Psoas muscle (tissue), 8 donors: Measurements from ENCODE around the gene CISD3. TPM values are rescaled to one million over a fixed set of nuclear protein-coding genes. Genes with fewer than 3 reads are reported as not detected.

Source experiments
- ATAC-seq, 4 donors: fragments of 200-7000 bp; cut with Tn5 transposase; one replicate each; pipeline ENCODE4 v1.9.1; 2020; ENCODE audit warnings: moderate library complexity in 3 of 4, mild to moderate bottlenecking in 2 of 4
- DNase-seq, 2 donors: peaks; one replicate each; pipeline ENCODE4 v3.0.0-alpha.2; 2020
- H3K27ac ChIP-seq: fragments of 200-600 bp; one replicate; pipeline ENCODE4 v1.8.0; 2022
- H3K27me3 ChIP-seq, 3 donors: fragments of 200-600 bp in 1 of 3; one replicate each; pipeline versions ENCODE4 v1.6.1 to v1.8.0; 2013 to 2022; ENCODE audit warnings: low read length in 2 of 3, mild to moderate bottlenecking in 2 of 3, moderate library complexity in 1 of 3; ENCODE audit not compliant: insufficient read depth in 3 of 3
- H3K36me3 ChIP-seq, 2 donors: fragments of 200-600 bp in 1 of 2; one replicate each; pipeline versions ENCODE4 v1.6.1 to v1.8.0; 2013 to 2022; ENCODE audit warnings: low read depth in 1 of 2, mild to moderate bottlenecking in 1 of 2, moderate library complexity in 1 of 2; ENCODE audit not compliant: insufficient read depth in 1 of 2
- H3K4me1 ChIP-seq: fragments of 200-600 bp; one replicate; pipeline ENCODE4 v1.8.0; 2022
- H3K4me3 ChIP-seq: fragments of 200-600 bp; one replicate; pipeline ENCODE4 v1.8.0; 2022; ENCODE audit warnings: mild to moderate bottlenecking
- H3K9me3 ChIP-seq: fragments of 200-600 bp; one replicate; pipeline ENCODE4 v1.8.0; 2022
- WGBS, 3 donors: extraction: QIAGEN DNeasy Blood & Tissue Kit; methylation state at CpG; one replicate each; pipeline versions ENCODE4 v1.1.6 to v1.1.7; 2013; 5-methylcytosine and 5-hydroxymethylcytosine counted together
- intact Hi-C, 2 donors: fragments of 100-400 bp; cut with DNase I; formaldehyde crosslinking; loops; one replicate each; pipeline versions ENCODE4 v1.11.0 to v1.14.2; 2022
- polyA plus RNA-seq, 3 donors: library from polyadenylated mRNA; stranded (reverse); fragments of 200-250 nt; gene quantifications; one replicate each; pipeline ENCODE4 v1.2.3, GENCODE V29; 2013
- total RNA-seq, 4 donors: library from RNA; stranded (reverse); fragmentation: NEBNext Ultra II Directional in 2 of 4; extraction: Animal tissue kit (Norgen Biotek cat#: 25700) in 2 of 4; gene quantifications; one replicate each; pipeline versions ENCODE4 v1.2.1 to v1.2.4, GENCODE V29; 2021 to 2023
- TF ChIP-seq, protein P1 (sequence below): fragments of 200-600 bp; IDR thresholded peaks from one replicate; pipeline ENCODE4 v1.8.0; 2022; ENCODE audit warnings: antibody characterized with exemption
- donor health status: healthy with polysubstance abuse.
- donor health status: DM: no; HTN: no; CAD: no; lungs with moderate emphysema.
- donor health status: Bipolar disorder and iron deficiency.
- donor health status: healthy.
- donor health status: DM: yes; HTN: yes; CAD: no.
- donor health status: DM: no; HTN: no; CAD: no.
- donor health status: DM: no; HTN: no; CAD: no.
- donor health status: DM: yes; HTN: yes; CAD: no.

Gene CISD3
- total and polyA plus RNA-seq, 7 donors = 29.9 to 83.6 (median 41.5) TPM

DNA sequence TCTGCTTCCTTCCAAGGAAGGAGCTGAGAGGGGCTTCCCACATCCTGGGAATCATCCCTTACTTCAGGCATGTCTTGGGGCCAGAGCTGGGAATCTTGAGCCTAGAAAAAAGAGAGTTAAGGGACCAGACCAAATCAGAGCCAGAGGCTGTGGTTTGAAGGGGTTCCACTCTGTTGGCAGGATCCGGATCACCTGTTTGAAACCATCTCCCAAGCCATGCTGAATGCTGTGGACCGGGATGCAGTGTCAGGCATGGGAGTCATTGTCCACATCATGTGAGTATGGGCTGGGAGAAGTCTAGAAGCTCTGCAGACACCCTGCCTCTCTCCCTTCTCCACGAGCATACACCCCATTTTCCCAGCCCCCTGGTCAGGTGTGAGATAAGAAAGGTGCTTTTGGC is 32.1 kb downstream of the CISD3 start:
- H3K27me3 ChIP-seq = no peaks in the 10 kb centered on the region
- H3K9me3 ChIP-seq = no peaks in the 10 kb centered on the region
- DNase-seq (no peak), ATAC-seq (peak in 1 of 4 donors; percentile 19)
- H3K4me3 ChIP-seq = no peak overlapping the region
- no peak overlapping the region for H3K27ac ChIP-seq
- H3K4me1 ChIP-seq = no peaks in the 10 kb centered on the region
- 52 to 68% (median 54%) methylated on average over 3 of the region's 3 CpGs for WGBS, 3 donors
- TF ChIP-seq, protein P1, sequence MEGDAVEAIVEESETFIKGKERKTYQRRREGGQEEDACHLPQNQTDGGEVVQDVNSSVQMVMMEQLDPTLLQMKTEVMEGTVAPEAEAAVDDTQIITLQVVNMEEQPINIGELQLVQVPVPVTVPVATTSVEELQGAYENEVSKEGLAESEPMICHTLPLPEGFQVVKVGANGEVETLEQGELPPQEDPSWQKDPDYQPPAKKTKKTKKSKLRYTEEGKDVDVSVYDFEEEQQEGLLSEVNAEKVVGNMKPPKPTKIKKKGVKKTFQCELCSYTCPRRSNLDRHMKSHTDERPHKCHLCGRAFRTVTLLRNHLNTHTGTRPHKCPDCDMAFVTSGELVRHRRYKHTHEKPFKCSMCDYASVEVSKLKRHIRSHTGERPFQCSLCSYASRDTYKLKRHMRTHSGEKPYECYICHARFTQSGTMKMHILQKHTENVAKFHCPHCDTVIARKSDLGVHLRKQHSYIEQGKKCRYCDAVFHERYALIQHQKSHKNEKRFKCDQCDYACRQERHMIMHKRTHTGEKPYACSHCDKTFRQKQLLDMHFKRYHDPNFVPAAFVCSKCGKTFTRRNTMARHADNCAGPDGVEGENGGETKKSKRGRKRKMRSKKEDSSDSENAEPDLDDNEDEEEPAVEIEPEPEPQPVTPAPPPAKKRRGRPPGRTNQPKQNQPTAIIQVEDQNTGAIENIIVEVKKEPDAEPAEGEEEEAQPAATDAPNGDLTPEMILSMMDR = no peak
- intact Hi-C loops = no loop called here
- H3K36me3 ChIP-seq = peaks cover 20 to 99% of the 10 kb centered on the region in 2 donors

GRCh38 chr17:38766341-38766740 is 36.2 kb downstream of the CISD3 start:
- DNase-seq (no peak), ATAC-seq (no peak)
- H3K36me3 ChIP-seq = peaks cover 11 to 99% of the 10 kb centered on the region in 2 donors
- no peaks in the 10 kb centered on the region for H3K9me3 ChIP-seq
- WGBS, 3 donors = 88 to 91% (median 91%) methylated on average over 5 of the region's 5 CpGs
- TF ChIP-seq, protein P1 = no peak
- intact Hi-C loops = no loop called here
- H3K4me3 ChIP-seq = no peak overlapping the region
- H3K27me3 ChIP-seq = no peaks in the 10 kb centered on the region
- H3K4me1 ChIP-seq = no peaks in the 10 kb centered on the region
- no peak overlapping the region for H3K27ac ChIP-seq

DNA sequence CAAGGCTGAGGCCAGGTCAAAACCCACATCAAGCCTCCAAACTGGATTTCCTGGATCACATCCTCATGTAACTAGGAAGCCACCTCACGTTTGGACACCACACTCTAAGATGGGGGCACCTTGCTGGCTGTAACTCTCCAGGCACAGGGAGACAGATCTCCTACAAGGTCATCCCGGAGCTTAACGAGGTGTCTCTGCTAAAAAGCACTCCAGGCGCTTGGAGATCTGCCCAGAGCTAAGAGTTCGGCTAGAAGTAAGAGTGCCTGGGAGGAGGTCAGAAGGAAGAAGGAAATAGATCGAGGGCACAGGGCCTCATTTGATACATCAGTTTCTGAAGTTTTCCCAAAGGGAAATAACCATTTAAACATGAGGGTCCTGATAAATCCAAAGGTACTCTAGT is 38.3 kb downstream of the CISD3 start:
- Histone ChIP-seq H3K27ac (no peak overlapping the region), H3K27me3 (no peaks in the 10 kb centered on the region), H3K9me3 (no peaks in the 10 kb centered on the region), H3K36me3 (peaks cover 4 to 99% of the 10 kb centered on the region in 2 donors), H3K4me3 (no peak overlapping the region), H3K4me1 (no peaks in the 10 kb centered on the region)
- TF ChIP-seq, protein P1 = no peak
- WGBS, 3 donors = 37 to 58% (median 41%) methylated on average over 6 of the region's 6 CpGs
- DNase-seq (no peak), ATAC-seq (no peak)
- intact Hi-C loops = no loop called here

GRCh38 chr17:38773258-38773657 is 43.1 kb downstream of the CISD3 start:
- no peaks in the 10 kb centered on the region for H3K4me1 ChIP-seq
- H3K27ac ChIP-seq = no peak overlapping the region
- intact Hi-C loops = no loop called here
- H3K27me3 ChIP-seq = no peaks in the 10 kb centered on the region
- TF ChIP-seq, protein P1 = no peak
- H3K9me3 ChIP-seq = no peaks in the 10 kb centered on the region
- H3K36me3 ChIP-seq = peaks cover 10 to 100% of the 10 kb centered on the region in 2 donors
- no peak overlapping the region for H3K4me3 ChIP-seq
- DNase-seq (no peak), ATAC-seq (no peak)

- intact Hi-C loops = no loop called here
- no peaks in the 10 kb centered on the region for H3K9me3 ChIP-seq
- H3K4me1 ChIP-seq = no peaks in the 10 kb centered on the region
- no peak overlapping the region for H3K4me3 ChIP-seq
- H3K27ac ChIP-seq = no peak overlapping the region
- ATAC-seq = no peak
- H3K36me3 ChIP-seq = peaks cover 25 to 100% of the 10 kb centered on the region in 2 donors
- TF ChIP-seq, protein P1 = no peak
- no peaks in the 10 kb centered on the region for H3K27me3 ChIP-seq
- no peak for DNase-seq
- 72 to 78% (median 78%) methylated on average over 7 of the region's 7 CpGs for WGBS, 3 donors
These were observed 47.6 kb downstream of the CISD3 start for GRCh38 chr17:38777641-38778250.
